Measurements from ENCODE around the gene TCP11L2.

DNA sequence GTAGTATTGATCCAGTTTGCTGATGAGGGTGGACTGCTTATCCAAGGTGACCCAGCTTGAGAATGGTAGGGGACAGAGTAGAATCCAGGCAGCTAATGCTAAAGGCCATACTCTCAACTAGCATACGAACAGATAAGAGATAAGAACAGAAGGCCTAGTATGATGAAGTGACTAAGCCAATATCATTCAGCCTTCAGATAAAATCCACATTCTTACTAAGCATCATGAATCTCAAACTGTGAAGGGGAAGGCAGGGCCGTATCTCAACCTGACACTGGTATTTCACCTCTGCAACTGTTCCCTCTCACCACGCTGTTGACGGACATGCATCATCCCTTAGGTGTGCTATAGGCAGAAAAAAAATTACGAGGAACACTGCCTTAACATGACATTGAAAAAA lies 46.6 kb upstream of the TCP11L2 start:
- TF ChIP-seq, protein P1, sequence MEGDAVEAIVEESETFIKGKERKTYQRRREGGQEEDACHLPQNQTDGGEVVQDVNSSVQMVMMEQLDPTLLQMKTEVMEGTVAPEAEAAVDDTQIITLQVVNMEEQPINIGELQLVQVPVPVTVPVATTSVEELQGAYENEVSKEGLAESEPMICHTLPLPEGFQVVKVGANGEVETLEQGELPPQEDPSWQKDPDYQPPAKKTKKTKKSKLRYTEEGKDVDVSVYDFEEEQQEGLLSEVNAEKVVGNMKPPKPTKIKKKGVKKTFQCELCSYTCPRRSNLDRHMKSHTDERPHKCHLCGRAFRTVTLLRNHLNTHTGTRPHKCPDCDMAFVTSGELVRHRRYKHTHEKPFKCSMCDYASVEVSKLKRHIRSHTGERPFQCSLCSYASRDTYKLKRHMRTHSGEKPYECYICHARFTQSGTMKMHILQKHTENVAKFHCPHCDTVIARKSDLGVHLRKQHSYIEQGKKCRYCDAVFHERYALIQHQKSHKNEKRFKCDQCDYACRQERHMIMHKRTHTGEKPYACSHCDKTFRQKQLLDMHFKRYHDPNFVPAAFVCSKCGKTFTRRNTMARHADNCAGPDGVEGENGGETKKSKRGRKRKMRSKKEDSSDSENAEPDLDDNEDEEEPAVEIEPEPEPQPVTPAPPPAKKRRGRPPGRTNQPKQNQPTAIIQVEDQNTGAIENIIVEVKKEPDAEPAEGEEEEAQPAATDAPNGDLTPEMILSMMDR (conservative IDR thresholded peaks at IDR 0.05; ENCODE audit: low read length), result no peak
- no peak for TF ChIP-seq EZH2phosphoT487 (IDR thresholded peaks at IDR 0.05; ENCODE audit: borderline replicate concordance)

Data from Loucy (cell line).